HAP-1 (cell line): Measurements from ENCODE around the gene SWI5.

ENCODE experiments used
- DNase-seq, 2 experiments: peaks; one replicate each; pipeline ENCODE4 v3.0.0-alpha.2; 2016 to 2020; ENCODE audit warnings: low spot score in 2 of 2
- H3K27me3 ChIP-seq: fragments of 250-450 bp; sonication (Bioruptor Pico); 2 replicates; pipeline ENCODE4 v1.5.1; 2020; ENCODE audit warnings: low read depth, mild to moderate bottlenecking, moderate library complexity
- H3K36me3 ChIP-seq: fragments of 250-450 bp; sonication (Bioruptor Pico); replicated peaks from 2 replicates; pipeline ENCODE4 v1.5.1; 2020; ENCODE audit warnings: mild to moderate bottlenecking
- H3K4me1 ChIP-seq: fragments of 250-450 bp; sonication (Bioruptor Pico); 2 replicates; pipeline ENCODE4 v1.5.1; 2020; ENCODE audit warnings: mild to moderate bottlenecking
- H3K4me3 ChIP-seq: fragments of 250-450 bp; sonication (Bioruptor Pico); 2 replicates; pipeline ENCODE4 v1.5.1; 2020; ENCODE audit warnings: mild to moderate bottlenecking, moderate library complexity
- H3K9me3 ChIP-seq: fragments of 250-450 bp; sonication (Bioruptor Pico); 2 replicates; pipeline ENCODE4 v1.5.1; 2020; ENCODE audit warnings: mild to moderate bottlenecking, moderate library complexity
- in situ Hi-C: fragments of 300-500 bp; cut with MboI; formaldehyde crosslinking; loops from 3 replicates; pipeline ENCODE4 v1.14.3; 2020; ENCODE audit warnings: low sequenced_read_pairs, inconsistent platforms, mixed read lengths

Gene SWI5

DNA sequence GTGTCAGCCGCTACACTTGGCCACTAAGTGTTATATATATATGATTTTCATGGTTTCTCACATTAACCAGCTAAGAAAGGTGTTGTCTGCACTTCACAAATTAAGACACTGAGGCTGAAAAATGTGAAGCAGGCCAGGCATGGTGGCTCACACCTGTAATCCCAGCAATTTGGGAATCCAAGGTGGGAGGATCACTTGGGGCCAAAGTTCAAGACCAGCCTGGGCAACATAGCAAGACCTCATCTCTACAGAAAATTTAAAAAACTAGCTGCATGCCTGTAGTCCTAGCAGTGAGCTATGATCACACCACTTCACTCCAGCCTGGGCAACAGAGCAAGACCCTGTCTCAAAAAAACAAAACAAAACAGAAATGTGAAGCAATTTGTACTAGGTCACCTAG, 48.3 kb downstream of the SWI5 start:
- no peaks in the 10 kb centered on the region for H3K27me3 ChIP-seq
- H3K4me3 ChIP-seq = no peak overlapping the region; the same call in 1 of the 2 replicates
- in situ Hi-C loops = no loop called here
- H3K9me3 ChIP-seq = no peaks in the 10 kb centered on the region
- H3K36me3 ChIP-seq = peaks cover 33% of the 10 kb centered on the region
- H3K4me1 ChIP-seq = no peaks in the 10 kb centered on the region
- no peak for DNase-seq

GRCh38 chr9:128325629-128326028, 49.6 kb downstream of the SWI5 start:
- Histone ChIP-seq H3K27me3 (no peaks in the 10 kb centered on the region), H3K36me3 (peaks cover 33% of the 10 kb centered on the region), H3K4me3 (no peak overlapping the region), H3K4me1 (no peaks in the 10 kb centered on the region), H3K9me3 (no peaks in the 10 kb centered on the region)
- in situ Hi-C loops = no loop called here
- no peak for DNase-seq

GRCh38 chr9:128333451-128333869, 57.4 kb downstream of the SWI5 start:
- H3K4me3 ChIP-seq = no peak overlapping the region

DNA sequence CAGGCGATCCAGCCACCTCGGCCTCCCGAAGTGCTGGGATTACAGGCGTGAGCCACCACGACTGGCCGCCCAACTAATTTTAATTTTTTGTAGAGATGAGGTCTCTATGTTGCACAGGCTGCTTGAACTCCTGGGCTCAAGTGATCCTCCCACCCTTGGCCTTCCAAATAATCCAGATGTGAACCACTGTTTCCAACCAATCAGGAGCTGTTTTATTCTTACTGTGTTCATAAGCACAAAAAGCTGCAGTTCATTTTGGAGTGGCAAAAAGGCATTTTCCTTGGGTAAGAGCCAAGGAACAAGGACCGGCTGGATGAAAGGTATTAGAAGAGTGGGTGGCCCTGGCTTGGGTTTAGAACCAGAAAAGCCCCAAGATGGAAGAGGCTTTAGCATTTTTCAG, 59.1 kb downstream of the SWI5 start:
- peaks cover 11% of the 10 kb centered on the region for H3K36me3 ChIP-seq
- in situ Hi-C loops = no loop called here
- H3K27me3 ChIP-seq = no peaks in the 10 kb centered on the region
- no peaks in the 10 kb centered on the region for H3K9me3 ChIP-seq
- H3K4me1 ChIP-seq = no peaks in the 10 kb centered on the region
- no peak overlapping the region for H3K4me3 ChIP-seq
- no peak for DNase-seq

More at GRCh38 chr9:128333451-128333869, 57.4 kb downstream of the SWI5 start:
- no peak for DNase-seq
- in situ Hi-C loops = no loop called here
- Histone ChIP-seq H3K4me1 (no peaks in the 10 kb centered on the region), H3K36me3 (peaks cover 11% of the 10 kb centered on the region), H3K27me3 (no peaks in the 10 kb centered on the region), H3K9me3 (no peaks in the 10 kb centered on the region)

DNA sequence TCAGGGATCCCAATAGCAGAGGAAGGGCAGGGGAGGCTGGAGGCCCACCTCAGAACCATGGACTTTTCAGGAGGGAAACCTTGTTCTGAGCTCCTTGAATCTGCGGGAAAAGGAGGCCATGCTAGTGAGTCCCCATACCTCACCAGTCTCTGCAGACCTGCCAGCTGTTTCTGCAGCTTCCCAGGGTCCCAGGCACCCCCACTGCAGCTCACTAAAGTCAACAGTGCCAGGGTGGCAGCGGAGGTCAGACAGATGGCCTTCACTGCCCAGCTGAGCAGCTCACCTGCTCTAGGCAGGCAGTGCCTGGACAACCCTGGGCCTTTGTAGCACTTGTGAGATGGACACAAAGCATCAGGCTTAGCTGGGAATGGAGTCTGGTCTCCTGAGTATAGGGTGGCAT, 59.8 kb downstream of the SWI5 start:
- in situ Hi-C loops = no loop called here
- H3K4me3 ChIP-seq = no peak overlapping the region
- no peaks in the 10 kb centered on the region for H3K27me3 ChIP-seq
- no peaks in the 10 kb centered on the region for H3K9me3 ChIP-seq
- peaks cover 11% of the 10 kb centered on the region for H3K36me3 ChIP-seq
- H3K4me1 ChIP-seq = no peaks in the 10 kb centered on the region
- DNase-seq = no peak

DNA sequence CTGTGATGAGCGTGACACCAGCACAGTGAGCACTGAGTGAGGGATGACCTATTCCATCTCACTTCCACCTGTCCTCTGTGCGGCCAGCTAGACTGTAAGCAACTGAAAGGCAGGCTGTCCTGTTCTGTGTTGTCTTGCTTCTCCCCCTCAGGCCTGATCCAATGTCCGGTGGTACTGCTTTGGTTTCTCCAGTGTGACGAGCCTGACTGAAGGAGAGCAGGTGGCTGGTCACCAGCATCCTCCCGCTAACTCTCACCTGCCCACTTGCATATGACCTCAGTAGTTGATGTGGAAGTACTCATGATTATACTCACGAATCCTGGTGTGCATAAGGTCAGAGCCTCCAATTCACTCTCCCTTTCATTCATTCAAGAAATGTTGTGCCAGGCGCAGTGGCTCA, 61.9 kb downstream of the SWI5 start:
- no peak for DNase-seq
- H3K9me3 ChIP-seq = no peaks in the 10 kb centered on the region
- H3K27me3 ChIP-seq = no peaks in the 10 kb centered on the region
- H3K4me1 ChIP-seq = no peaks in the 10 kb centered on the region
- in situ Hi-C loops = no loop called here
- peaks cover 16% of the 10 kb centered on the region for H3K36me3 ChIP-seq
- no peak overlapping the region for H3K4me3 ChIP-seq
